Ammon's horn (tissue), 1 donor: ENCODE results near the gene FYCO1.

ENCODE experiments used
- DNase-seq: peaks from one replicate; pipeline ENCODE4 v3.0.0-alpha.2; 2016; ENCODE audit warnings: low spot score

FYCO1 gene

DNA sequence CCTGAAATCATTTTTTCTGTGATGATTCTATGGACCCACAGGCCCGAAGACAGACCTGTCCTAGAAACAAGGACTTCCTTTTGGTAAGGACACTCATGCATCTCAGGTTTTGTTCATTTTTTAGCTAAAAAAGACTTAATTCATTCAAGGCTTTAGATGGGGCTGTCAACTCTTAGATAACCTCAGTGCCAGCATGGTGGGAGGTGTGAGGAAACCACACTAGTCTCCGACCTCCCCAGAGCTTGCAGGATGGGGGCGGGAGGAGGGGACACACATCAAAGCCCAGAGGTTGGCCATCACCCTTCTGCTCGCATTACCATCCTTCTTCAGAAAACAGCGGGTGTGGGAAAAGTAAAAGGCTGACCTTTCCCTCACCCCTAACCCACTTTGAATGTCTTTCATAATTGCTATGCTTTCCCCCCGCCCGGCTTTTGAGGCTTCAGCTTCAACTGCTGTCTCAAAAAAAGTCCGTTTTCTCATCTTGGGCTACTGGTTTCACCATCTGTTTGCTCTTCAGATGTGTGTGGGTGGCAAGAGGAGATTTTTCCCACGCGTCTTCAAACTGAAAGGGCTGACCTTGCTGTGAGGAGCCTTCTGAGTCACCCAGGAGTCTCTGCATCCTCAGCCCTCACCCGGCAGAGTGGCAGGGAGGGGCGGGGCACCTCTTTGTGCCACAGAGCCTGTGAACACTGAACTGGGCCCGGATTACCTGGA, 79.9 kb downstream of the FYCO1 start:
- DNase-seq = no peak

DNA sequence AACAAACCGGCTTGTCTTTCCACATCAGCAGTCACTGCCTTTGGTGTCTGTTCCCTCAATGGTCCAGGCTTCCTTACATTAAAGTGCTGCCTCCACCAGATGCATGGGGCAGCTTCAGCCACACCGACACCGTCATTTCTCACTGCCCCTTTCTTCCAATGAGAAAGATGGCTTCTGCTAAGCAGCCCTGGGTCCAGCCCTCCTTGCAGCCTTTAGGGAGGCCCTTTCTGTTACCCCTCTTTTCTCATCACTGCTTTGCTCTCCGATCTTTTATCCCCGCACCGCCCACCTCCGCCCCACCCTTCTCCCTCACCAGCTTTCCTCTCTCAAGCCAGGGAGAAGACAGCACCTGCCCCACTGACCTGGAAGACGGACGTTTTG, 80.6 kb downstream of the FYCO1 start:
- DNase-seq = no peak

DNA sequence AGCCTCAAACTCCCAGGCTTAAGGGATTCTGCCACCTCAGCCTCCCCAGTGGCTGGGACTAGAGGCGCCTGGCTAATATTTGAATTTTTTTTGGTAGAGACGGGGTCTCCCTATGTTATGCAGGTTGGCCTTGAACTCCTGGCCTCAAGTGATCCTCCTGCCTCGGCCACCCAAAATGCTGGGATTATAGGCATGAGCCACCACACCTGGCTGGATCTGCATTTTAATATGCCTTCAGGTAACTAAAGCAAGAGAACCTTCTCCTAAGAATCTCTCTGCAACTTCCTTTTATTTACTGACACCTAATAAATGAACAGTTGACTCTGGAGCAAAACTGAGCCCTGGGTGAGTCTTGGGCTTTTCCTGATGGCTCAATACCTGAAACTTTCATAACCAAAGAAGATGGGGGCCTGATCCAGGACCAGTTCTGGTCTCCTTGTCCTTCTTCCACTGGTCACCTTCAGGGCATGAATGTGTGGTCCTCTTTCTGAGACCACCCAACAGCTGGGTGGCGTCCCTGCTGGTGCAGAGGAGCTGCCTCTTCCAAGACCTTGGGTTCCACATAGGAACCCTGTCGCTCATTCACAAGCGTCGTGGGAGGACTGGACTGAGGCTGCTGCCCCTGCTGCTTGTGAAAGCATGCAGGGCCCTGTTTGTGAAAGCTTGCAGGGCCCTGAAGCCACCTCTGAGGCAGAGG, 81.1 kb downstream of the FYCO1 start:
- no peak for DNase-seq

DNA sequence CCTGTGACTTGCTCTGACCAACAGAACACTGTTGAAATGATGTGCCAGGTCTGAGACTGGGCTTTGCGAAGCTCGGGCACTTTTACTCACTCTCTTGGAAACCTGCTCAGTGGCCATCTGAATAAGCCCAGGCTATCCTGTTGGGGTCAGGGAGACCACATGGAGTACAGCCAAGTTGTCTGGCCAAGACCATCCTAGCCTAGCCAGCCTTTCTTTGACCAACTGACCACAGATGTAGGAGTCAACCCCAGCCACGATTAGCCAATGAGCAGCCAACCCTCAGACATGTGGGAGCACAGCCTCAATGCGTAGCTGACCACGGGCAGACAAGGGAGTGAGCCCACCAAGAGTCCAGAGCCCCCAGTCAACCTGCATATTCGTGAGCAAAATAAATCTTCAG, 83.2 kb downstream of the FYCO1 start:
- DNase-seq = no peak

DNA sequence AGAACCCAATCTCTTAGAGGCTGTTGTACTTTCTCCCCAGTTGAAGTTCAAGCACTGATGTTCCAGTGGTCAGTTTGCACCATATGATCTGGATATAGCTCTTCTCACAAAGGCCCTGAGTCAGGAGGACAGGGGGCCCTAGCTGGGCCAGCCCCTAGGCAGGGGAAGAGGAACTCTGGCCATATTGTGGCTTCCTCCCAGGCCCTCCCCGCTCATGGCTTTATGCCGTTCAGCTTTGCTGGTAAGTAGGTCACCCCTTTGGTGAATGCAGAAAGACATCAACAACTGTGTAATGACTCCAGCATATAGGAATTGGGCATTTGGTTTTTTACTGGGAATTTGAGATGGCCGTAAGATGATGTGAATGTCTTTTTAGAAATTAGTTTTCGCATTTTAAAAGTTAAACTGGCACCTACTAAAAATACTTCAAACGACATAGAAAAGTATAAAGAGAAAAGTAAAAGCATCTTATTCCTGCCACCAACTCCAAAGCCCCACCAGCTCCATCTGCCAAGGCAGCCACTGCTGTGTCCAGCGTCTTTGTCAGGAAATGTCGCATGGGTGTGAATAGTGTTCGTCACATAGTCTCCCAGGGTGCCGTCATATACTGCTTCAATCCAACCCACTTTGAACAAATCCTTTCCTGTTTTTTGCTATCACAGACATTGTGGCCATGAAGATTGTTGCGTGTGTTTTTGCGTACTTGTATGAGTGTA, 84.0 kb downstream of the FYCO1 start:
- no peak for DNase-seq

DNA sequence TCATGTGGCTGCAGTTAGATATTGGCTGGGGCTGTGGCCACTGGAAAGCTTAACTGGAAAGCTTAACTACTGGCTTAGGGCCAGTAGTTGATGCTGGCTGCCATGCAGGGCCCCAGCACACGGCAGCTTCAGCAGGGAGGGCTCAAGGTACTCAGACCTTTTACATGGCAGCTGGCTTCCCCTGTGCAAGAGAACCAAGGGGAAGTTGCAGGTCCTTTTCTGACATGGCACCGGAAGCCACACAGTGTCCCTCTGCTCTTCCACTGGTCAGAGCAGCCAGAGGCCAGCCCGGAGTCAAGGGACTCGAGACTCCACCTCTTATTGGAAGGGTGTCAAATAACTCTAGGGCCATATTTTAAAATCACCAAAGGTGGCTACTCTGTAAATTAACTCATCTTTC, 84.7 kb downstream of the FYCO1 start:
- DNase-seq = no peak

DNA sequence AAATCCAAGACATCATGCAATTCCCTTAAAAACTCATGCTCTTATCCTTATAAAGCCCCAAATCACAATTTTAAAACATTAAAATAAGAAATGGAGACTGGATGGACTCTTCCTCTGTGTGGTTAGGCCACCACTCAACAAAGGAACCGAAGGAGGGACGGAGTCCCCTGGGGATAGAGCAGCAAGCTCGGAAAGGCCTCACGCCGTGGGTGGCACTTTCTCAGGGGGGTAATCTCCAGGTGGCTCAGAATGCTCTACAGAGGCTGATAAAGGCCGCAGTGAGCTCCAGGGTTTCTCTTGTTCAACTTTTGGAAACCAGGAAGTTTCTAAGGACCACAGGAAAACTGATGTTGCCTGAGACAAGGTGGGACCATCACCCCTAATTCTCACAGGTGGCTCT, 86.1 kb downstream of the FYCO1 start:
- DNase-seq = no peak

DNA sequence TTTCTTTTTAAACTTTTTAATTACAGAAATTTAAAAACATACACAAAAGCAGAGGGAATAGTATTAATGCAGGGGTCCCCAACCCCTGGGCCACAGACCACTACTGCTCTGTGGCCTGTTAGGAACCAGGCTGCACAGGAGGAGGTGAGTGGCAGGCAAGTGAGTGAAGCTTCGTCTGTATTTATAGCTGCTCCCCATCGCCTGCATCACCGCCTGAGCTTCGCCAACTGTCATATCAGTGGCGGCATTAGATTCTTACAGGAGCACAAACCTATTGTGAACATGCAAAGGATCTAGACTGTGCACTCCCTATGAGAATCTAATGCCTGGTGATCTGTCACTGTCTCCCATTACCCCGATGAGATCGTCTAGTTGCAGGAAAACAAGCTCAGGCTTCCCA, 86.9 kb downstream of the FYCO1 start:
- DNase-seq = no peak

DNA sequence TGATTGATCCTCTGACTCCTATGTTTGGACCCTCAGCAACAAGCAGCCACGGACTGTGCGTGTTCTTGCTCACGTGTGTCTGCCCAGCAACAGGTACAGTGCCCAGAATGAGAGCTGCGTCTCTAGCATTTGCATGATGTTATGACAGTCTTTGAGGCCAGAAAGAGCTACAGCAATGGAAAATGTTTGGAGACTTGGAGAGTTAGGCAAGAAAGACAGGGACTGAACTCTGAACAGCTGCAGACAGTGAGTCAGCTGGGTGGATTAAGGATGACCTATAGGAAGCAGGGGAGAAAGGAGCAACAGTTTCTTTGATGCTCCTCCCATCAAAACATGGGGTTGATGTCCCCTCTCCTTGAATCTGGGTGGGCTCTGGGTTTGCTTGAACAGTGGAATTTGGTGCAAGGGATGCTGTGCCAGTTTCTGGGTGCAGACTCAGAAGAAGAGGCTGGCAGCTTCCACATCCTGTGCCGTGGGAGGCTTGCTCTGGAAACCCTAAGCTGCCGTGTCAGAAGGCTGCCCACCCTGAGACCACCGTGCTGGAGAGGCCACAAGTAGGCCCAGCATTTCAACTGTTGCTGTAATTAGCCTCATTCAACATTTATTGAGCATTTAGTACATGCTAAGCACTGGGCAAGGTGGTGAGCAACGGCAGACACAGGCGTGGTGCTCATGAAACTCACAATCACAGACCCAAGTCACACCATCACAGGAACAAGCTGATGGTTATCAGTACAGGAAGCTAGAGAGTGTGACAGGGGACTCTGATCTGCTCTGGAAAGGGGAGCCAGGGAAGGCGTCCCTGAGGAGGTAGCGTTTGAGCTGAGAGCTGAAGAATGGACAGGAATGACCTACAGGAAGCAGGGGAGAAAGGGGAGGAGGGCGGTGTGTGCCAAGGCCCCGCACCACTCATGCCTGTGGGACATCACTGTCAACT, 87.6 kb downstream of the FYCO1 start:
- DNase-seq = no peak

DNA sequence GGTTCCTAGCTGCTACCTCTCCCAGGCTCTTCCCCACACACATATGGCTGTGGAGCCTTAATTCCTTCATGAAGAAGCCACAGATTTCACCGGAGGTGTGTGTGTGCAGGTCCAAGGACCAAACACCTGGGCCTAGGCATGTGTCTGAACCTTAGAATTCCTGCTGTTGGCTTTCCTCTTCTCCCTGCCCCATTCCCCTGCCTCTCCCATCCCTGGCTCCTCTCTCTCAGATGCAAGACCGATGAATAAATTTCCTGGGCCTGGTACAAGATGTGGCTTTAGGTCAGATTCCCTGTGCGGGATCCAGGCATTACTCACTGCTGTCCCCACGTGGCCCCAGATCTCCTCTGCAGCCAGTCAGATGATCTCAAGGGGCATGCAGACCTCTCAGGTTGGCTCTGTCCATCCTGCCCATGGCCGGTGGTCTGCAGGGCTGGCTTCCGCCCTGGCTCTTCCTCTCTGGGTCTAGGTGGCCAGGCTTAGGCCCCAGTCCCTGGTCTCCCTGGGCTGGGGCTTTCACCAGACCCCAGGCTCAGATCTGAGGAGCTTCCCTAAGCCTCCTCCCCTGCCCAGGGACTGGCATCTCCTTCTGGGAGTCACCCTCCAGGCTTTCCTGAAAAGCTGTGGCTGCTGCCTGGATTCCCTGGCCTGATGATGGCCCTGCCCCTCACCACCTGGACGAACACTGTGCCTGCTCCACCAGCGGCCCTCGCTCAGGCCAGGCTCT, 88.8 kb downstream of the FYCO1 start:
- no peak for DNase-seq

DNA sequence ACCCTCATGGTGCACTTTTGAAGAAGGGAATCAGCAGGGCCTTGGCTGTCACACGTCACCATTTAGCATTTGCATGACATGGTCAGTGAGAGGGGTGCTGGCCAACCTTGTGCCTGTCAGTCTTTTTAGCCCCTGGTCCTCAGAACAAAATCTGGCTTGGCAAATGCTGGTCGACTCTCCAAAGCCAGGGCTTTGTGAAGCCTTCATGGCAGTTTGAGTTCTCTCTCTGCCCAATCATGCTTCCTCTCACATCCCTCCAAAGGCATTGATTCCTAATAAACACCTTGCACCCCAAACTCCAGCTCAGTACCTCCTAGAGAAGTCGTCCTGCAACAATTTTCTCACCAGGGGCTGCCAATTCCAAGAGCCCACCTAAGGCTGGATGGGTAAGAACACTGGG, 89.9 kb downstream of the FYCO1 start:
- DNase-seq = no peak

DNA sequence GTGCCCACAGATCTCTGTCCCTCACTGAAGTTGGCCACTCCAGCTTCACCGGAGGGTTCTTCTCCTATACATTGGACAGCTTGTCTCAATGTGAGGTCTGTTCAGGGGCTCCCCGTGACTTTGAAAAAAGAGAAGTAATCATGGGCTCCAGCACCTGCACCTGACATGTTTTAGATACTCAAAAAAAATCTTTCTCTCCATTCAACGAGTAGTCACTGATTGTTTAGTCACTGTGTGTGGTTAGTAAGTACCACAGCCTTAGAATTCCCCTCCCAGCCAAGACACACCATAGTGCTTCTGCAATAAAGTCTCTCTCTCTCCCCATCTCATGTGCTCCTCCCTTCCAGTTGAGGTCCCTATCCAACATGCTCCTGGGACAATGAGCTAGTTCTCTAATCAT, 90.7 kb downstream of the FYCO1 start:
- DNase-seq = no peak

DNA sequence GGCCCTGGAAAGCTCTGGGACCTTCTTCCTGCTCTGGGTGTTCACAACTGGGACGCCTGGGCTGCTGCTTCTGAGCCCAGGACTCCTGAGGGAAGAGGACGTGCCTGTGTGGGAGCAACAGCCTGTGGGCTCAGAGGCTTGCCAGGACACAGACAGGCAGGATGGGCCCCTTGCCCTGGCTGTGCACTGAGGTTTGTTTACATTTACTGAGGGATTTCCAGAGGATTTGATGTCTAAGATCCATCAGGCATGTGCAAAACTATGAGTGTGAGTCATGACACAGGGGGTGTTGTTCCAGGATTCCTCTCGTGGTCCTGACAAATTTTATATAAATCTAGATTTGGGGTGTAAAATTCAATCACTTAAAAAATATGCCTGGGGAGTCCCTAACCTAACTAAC, 98.7 kb downstream of the FYCO1 start:
- no peak for DNase-seq

DNA sequence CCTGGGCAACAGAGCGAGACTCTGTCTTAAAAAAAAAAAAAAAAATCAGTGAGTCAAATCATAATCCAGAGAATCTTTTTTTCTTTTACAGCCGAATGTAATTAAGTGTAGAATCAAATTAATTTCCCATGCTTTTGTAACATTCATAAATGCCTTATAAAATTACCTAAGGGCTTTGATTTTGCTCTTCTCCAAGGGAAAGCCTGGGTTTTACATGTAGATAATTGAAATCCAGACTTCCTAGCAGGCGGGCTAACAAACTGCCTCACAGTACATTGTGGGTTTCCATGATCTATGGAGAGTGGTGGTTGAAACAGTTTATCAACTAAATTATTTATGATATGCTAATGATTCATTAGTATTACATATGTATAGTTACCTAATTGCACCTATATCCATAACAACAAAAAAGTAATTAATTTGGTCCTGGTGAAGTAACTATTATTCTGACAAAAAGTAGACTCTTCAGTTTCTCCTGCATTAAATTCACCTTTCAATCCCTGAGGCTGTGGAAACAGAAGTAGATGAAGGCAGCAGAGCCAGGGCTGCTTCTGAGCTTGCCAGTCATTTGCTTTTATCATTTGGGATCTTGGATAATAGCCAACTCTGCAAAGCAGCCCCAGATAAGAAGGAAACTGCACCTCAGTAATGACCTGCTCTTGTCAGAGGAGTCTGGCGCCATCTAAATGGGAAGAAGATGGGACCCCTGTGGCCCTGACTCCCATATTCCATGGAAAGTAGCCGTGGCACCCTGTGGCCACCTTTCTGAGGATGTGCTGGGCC, 99.7 kb downstream of the FYCO1 start:
- DNase-seq = no peak

DNA sequence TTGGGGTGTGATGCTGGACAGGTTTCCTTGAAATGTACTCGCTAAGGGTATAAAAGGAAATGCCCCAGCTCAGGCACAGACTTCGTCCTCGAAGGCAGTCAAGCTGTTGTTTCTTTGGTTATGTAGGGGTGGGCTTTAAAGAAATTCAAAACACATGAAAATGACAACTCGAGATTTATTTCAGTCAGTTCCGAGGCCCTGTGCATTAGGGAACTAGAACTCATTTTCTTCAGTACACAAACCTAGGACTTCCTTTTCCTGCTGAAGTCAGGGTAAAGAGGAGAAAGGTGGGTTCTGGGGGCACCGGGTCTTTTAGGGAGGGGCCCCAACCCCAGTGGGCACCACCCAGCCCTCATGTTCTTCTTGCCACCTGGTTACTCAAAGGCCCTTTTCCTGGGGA, 101.6 kb downstream of the FYCO1 start:
- DNase-seq = no peak

DNA sequence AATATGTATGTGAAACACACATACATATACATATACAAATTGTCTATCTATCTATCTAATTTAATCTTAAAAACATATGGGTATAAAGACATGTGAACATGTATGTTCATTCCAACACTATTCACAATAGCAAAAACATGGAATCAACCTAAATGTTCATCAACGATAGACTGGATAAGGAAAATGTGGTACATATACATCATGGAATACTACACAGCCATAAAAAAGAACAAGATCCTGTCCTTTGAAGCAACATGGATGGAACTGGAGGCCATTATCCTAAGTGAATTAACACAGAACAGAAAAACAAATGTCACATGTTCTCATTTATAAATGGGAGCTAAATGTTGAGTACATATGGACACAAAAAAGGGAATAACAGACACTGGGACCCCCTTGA, 103.5 kb downstream of the FYCO1 start:
- DNase-seq = no peak

DNA sequence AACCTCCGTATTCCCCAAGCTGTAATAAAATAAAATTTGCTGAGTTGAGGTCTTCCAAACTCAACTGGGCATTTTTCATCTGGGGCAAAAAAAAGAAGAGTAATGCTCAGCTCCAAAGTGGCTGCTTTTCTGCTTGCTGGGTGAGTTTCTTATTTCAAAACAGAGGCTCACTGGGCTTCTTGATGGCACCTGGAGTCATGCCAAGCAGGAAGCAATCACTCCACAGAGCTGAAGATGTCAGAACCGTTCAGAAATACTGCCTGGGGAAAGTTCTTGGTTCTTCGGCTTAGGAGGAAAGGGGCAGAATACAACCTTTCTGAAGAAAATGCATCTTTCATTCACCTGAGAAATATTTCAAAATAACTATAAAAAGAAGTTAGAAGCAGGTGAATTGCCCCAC, 105.2 kb downstream of the FYCO1 start:
- DNase-seq = no peak

DNA sequence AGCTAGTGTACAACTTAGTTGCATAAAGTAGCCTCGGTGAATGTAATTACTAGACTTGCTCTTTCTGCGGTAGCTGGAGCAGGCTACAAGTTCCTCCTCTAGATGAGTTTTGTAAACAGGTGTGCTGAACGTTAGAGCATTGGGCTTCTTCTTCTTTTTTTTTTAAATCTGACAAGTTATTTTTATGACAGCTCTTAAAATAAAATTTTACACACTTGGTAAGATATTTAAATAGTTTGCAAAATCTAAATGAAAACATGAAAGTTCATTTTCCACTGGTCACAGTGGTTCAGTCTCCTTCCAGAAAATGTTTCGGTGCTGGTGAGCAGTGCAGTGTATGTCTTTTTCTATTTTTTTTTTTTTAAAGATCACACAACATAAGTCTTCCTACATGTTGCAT, 106.3 kb downstream of the FYCO1 start:
- DNase-seq = no peak

DNA sequence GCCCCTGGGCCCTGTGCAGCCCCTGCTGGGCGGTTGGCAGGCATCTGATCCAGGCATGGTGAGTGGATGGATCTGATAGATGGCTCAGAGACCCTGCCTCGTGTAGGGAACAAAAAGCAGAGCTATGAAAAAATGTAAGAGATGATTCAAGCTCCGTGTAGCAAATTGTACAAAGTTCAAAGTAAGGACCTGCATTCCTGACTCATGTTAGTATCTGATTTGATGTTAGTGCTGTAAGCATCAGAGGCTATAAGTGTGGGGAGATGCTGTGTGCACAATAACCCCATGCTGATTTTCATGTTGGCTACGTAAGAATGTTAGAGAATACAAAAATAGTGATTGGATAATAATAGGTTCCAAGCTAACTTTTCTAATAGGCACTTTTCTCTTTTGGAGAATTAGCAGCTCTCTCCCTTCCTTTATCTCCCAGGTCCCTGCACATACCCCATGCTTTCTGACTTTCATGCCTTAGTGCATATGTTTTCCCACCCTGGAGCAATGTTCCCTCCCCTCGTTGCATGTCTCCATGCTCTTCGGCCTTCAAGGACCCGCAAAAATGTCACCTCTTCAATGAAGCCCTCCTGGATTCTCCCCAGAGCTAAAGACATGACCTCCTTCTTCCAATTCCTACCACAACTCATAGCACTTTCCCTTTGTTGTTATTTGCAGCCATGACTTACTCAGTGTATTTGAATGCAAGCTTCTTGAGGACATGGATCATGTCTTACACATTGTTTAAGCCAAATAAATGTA, 107.7 kb downstream of the FYCO1 start:
- DNase-seq = no peak

DNA sequence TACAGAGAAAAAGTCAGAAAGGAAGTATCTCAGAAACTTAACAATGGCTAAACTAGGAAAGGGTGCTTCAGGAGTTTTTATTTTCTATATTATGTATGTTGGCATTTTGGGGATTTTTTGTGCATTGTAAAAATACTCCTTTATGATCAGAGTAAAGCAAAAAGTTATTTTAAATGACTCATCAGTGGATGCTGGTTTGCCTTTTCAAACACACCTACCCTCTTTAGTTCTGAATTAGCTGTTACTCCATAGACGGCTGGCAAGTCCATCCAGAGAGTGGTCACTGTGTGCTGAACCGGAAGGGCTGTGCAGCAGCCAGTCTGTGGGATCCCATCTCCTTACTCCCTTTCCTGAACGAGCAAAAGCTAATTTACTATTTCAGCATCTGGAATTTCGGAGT, 108.3 kb downstream of the FYCO1 start:
- DNase-seq = no peak
